HG02938 (cell line): Measurements from ENCODE around the gene ITGA11.

Experiments used
- ATAC-seq: cut with Tn5 transposase; IDR thresholded peaks from one replicate; pipeline ENCODE4 v1.9.1; 2021; ENCODE audit warnings: mild to moderate bottlenecking, moderate library complexity; ENCODE audit not compliant: unreplicated experiment

Gene ITGA11

DNA sequence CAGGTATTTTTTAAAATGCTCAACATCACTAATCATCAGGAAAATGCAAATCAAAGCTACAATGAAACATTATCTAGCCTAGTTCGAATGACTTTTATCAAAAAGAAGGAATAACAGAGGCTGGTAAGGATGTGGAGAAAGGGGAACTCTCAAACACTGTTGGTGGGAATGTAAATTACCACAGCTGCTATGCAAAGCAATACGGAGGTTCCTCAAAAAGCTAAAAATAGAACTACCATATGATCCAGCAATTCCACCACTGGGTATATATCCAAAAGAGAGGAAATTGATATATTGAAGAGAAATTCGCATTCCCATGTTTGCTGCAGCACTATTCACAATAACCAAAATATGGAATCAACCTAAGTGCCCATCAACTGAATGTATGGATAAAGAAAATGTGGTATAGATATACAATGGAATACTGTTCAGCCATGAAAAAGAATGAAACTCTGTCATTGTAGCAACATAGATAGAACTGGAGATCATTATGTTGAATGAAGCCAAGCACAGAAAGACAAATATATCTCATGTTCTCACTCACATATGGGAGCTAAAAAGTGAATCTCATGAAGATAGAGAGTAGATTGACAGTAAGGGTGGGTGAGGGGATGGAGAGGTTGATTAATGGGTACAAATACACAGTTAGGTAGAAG lies 182.8 kb downstream of the ITGA11 start:
- no peak for ATAC-seq
